ENCODE data around the gene METTL14. TPM values are rescaled to one million over a fixed set of nuclear protein-coding genes. Genes with fewer than 3 reads are reported as not detected.

Gene METTL14
- polyA plus RNA-seq, 4 donors = 55.7 to 68.4 (median 58.7) TPM

DNA sequence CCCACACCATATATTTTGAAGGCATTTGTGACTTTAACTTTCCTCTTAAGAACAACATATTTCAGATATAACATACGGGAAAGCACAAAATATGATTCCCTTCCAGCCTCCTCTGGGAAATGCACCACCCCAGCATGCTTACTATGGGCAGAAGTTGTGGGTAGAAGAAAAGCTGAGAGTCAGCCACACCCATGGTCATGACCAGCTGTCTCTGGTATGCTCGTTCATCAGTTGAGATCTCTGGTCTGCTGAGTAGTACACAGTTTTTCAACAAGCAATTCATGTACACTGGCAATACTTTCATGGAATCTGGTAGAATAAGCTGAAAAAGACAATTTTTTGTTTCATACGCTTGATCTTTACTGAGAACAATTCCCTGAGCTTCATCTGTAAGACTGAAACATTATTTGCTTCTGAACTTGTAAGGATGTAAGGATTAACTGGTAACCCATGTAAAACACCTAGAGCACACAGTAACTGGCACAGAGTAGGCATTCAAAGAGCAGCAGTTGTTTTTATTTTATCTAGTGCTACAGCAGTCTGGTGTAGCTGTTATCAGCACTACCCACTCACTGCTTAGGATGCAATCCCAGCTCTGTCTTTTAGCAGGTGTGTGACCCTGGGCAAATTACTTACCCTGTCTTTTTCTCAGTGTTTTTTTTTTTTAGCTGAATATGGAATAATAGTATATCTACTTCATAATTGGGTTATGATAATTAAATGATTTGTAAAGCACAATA, 47.6 kb downstream of the METTL14 start:
- DNase-seq (ENCODE audit: low read depth in 4 of 4, low spot score in 2 of 4) = no peak

DNA sequence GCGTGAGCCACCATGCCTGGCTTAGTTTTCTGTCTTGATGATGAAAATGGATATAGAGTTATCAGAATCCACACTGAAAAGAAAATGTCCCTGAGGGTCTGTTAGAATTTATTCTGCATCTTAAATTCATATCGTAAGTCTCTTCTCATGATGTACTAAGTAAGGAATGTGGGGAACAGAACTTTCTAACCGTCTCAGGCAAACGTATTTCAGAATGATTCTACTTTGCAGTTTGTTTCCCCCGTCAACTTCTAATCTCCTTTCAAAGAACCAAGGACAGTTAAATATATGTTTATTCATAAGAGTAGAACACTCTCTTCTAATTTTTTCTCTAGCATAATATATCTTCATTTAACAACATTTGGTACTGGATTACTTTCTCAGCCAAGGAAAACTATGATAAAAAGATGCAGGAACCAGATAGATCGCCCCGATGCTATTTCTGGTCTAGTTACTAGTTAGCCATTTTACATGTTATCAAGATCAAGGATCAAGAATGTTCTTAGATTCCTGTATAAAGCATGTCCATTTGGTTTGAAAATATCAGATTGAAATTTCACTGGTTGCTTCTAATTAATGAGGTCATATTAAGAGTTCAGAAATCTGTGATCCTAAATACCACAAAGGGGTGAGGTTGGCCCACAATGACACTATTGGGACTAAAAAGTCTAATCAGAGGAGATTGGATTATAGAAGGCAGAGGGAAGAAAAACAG, 49.5 kb downstream of the METTL14 start:
- DNase-seq (ENCODE audit: low read depth in 4 of 4, low spot score in 2 of 4) = no peak

DNA sequence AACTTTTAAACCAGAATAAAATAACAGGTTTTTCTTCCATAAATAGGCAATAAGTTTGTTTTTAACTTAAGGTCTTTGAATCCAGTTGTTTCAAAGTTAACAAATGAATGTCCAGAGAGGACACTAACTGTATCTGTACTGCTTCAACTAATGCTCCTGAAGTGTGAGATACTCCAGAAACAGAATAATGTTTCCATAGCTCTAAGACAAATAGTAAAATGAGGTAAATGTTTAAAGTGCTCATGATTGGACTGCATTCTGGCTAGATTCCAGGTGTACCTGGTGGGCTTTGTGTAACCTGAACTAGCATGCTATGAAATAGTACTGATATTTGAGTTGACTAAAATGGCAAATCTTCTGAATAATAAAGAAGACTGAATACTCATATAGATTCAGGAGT, 51.7 kb downstream of the METTL14 start:
- DNase-seq (ENCODE audit: low read depth in 4 of 4, low spot score in 2 of 4) = no peak

DNA sequence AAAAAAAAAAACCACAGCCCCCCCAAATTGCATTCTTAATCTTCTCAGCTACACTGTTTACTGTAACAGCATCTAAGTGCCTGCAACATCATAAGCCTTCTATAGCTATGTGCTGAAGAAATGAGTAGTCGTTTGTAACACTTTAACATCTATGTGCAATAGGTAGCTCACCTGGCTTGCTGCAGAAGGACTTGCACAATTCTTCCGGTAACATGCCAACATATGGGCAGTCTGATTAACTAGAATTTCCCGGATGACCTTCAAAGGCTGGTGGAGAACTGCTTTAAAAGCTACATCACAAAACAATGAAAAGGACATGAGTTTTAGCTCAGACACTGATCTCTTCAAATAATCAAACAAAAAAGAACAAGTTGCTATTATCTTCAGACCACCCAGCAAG, 52.9 kb downstream of the METTL14 start:
- no peak for DNase-seq (ENCODE audit: low read depth in 4 of 4, low spot score in 2 of 4)

DNA sequence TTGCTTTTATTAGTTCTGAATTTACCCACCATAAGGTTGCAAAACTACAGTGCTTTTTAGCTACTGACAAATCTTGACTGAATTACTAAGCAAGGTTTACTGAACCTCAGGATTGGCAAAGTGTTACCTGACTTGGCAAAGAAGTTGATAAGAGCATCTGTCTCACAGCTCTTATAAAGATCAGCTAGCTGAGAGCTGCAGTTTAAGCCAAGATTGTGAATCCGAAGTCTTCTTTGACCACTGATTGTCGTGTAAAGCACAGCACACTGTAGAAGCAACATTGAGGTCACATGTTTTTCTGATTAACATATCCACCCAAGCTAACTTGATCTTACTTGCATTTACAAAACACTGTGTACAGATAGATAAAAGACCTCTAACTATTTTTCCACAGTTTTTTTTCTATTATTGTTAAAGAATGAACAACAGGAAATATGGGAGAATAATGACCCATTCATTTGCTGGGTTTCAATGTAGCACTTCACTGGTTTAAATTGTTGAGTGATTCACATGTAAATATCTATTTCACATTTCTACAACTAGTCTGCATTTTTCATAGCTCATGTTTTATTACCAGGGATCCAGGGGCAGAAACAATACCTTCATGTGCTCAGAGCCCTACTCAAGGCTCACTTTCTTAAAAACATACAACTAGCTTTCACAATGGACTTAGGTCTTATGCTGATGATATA, 54.0 kb downstream of the METTL14 start:
- DNase-seq (ENCODE audit: low read depth in 4 of 4, low spot score in 2 of 4) = no peak

DNA sequence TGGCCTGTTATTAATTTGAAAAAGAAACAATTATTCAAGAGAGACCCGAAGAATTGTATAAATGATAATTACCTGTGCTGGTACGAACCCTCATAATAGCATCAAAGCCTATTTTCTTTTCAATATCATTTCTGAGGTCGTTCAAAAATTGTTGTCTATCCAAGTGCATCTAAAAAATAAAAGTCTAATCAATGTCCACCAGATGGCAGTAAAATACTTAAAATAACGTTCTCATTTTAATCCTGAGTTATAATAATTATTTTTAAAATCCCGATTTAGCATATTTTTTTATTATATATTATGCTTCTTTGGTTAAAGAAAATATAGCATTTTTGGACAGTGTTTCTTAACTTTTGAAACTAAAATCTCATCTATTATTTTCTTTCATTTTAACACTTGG, 55.7 kb downstream of the METTL14 start:
- DNase-seq (ENCODE audit: low read depth in 4 of 4, low spot score in 2 of 4) = no peak

DNA sequence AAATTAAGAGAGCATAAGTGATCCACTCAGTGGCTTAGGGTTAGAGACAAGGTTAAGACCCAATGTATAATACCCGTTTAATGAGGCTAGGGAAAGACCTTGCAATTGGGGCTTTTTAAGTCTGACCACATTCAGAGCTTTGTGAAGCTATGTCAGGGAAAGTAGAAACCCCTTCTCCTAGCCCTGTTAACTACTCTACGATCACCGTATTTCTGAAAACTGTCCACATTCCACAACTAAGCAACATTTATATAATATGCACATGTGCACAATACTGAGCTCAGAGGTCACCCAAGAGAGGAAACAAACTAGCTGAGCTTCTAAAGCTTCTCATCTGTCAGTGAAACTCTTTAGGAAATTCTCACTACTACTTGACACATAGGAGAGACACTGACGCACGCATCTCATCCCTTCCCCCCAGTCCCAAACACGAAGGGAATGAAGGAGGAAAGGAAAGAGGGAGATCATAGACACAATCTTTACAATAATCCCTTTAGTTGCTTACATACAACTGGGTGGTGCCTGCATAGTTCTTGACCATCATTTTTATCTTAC, 56.2 kb downstream of the METTL14 start:
- DNase-seq (ENCODE audit: low read depth in 4 of 4, low spot score in 2 of 4) = no peak

DNA sequence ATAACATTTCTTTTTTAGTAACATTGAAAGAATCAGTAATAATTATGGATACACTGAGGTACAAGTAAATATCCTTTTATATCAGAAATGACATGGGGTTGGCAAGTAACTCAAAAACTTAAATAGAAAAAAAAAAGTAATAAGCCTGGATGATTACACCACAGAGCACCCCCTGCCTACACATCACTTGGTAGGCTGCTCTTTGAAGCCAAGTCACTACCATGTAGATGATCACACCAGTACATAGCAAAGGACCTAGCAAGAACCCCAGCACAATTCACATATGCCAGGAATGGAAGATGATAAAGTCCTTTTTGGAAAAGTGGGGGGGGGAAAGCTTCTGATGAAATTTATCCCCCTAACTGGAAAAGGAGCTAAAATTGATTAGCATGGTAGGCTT, 56.9 kb downstream of the METTL14 start:
- DNase-seq (ENCODE audit: low read depth in 4 of 4, low spot score in 2 of 4) = no peak

DNA sequence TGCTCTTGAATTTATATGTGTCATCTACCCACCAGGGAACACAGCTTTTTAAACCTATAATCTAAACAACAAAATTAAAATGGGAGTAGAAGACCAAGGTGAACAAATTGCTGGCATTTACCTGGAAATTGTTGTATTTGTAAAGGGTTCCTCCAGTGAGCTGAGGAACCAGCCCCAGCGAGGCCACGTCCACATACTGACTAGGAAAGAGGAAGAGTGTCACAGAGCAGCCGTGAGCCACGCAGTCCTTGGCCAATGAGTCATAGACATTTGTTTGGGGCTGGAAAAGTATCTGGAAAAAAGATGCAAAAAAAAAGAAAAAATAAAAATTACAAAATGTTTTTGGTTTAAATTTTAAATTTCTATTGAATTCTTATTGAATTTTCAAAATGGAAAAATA, 58.7 kb downstream of the METTL14 start:
- no peak for DNase-seq (ENCODE audit: low read depth in 4 of 4, low spot score in 2 of 4)

DNA sequence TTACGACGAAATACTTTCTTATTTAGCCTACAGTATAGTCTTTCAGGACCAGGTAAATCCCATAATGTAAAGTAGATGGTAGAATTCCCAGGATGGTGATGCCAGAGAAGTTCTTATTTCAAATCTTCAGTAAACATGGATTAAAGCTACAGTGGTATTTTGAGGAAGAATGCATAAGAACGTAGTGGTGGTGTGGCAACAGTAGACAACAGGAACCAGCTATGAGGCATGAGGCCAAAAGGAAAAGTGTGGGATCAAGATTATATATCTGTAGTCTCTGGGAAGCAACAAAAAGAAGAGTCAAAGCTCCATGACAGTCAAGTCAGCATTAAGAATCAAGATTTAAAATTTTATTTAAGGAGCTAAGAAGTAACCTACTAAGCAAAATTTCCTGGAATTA, 60.2 kb downstream of the METTL14 start:
- DNase-seq (ENCODE audit: low read depth in 4 of 4, low spot score in 2 of 4) = no peak

DNA sequence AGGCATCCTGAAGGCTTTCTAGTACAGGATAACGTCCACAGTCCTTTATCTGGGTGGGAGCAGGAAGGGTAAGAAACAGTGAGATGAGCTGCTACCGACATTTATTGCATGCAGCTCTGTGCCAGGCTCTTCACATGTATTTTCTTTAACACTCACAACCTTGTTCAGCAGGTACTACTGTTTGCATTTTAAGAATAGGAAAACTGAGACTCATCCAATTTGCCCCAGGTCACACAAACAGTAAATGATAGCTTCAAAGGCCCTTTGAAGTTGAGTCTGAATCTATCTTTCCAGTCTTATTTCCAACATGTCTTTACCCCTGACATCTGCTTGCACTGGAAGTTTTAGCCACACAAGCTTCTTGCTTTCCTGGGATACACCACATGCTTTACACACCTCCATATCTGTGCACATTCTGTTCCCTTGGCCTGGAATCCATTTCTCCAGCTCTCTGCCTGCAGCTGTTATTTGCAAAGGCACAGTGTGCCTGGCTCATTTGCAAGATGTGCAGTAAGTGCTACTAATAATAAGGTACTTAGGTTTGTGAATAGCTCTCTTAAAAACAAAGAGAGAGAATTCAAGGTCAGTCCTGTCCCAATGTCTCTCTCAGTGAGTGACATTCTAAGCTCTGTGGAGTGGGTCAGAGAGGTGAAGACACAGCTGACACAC, 61.2 kb downstream of the METTL14 start:
- DNase-seq (ENCODE audit: low read depth in 4 of 4, low spot score in 2 of 4) = no peak

DNA sequence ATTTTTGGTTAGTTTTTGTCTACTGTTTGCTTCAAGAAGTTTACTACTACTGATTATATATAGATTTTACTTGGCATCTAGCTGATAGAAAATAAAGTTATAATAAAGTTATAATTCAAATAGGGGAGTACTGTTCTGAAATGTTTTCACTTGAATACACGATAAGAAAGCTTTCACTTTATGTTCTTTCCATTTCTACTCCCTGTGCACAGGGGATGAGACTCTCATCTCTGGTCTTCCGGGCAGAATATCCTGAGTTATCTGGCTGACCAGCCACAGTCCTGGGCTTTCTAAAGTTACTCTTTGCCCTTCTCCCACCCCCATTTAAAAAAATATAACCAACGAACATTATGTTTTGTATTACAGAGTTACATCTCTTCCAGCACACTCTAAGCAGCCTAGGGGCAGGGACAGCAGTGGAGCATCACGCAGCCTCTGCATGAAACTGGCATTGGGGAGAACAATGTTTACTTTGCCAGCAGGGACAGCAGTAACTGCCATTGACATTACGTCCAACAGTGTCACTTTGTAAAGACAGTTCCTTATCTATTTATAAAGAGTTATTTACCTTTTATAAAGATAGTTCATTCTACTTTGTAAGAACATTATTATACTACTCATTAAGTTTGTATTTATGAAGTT, 64.3 kb downstream of the METTL14 start:
- no peak for DNase-seq (ENCODE audit: low read depth in 4 of 4, low spot score in 2 of 4)

DNA sequence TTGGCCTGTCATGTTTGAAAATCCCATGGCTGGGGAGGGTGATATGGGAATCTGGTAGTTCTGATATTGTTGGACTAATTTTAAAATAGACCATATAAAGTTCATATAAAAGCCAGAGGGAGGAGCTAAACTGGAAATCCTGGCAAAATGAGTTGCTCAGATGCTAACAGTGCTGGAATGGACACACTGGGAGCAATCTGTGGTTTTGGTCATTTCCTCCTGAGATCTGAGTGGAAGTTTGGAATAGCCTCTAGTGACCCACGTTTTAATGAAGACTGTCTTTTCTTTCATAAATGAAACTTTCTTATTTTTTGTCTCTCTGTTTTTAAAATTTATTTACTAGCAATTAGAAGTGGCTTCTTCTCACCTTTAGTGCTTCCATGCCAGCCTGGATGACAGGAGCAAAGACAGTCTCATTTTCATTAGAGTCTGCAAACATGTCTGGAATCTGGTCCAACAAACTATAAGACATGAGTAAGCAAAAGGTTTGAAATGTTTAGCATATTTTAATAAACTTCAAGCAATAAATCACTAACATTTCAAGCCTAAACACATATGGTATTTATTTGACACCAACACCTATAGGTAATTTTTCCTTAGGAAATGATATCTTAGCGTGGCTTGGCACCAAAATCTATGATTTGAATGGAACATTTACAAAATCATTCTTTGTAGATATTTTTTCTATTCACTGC, 66.6 kb downstream of the METTL14 start:
- DNase-seq (ENCODE audit: low read depth in 4 of 4, low spot score in 2 of 4) = no peak

DNA sequence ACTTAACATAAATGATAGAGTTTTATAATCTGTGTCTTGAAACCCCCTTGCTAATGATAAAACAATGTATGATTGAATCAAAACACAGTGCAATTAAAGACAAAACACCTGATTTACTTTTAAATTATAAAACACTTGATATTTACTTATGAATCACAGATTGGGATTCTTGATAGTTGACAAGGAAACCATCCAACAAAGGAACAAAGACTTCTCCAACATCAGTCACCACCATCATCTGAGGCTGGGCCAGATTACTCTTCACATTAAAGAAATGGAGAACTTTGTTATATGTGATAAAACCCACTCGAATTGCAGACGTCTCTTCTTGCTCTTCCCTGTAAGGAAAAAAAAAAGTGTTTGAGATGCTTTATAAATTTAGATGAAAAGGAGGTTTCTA, 67.4 kb downstream of the METTL14 start:
- DNase-seq (ENCODE audit: low read depth in 4 of 4, low spot score in 2 of 4) = no peak

DNA sequence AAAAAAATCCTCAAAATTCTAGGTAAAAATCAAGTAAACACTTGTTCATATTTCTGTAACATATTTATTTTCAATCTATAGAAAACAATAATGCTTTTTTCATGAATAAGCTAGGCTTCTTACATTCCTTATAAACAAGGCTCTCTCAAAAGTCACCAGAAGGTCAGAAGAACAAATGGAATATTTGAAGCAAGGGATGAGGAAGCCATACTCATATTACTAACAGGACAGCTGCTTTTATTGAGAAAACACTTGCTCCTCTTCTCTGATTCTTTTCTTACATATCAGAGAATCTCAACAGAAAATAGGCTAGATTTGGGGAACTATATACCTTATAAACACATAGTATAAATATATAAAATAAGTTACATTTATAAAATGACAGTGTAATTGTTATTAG, 67.9 kb downstream of the METTL14 start:
- DNase-seq (ENCODE audit: low read depth in 4 of 4, low spot score in 2 of 4) = no peak

DNA sequence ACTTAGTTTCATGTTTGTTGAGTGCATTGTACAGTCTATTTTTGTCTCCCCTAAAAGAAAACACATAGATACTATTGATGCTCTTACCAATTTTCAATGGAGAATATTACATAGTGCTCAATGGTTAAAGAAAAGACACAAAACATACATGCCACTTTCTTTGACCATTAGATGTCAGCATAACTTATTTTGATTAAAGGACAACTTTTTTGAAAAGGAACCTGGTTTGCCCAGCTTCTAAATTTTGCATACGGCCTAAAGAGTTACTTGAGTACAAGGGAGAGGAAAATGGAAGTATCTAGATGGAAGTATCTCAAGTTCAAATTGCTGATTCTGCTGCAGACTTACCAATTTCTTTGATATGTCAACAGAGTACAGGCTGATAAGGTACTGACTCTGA, 68.5 kb downstream of the METTL14 start:
- no peak for DNase-seq (ENCODE audit: low read depth in 4 of 4, low spot score in 2 of 4)

DNA sequence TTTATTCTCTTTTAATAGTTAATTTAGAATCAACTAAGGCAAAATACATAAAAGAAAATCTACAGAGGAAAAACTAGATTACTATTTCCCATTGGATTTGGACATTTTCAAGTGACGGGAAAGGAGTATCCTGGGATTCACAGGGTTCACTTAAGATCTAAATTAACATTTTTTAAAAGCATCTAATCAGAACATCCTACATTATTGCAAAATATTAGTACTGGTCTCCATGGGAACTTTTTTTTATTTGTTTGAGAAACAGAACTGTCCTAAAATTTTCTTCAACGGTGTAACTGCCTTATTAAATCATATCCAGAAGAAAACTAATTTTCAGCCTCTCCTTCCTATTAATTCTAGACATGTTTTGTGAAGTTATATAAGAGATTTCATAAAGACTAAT, 69.7 kb downstream of the METTL14 start:
- no peak for DNase-seq (ENCODE audit: low read depth in 4 of 4, low spot score in 2 of 4)

DNA sequence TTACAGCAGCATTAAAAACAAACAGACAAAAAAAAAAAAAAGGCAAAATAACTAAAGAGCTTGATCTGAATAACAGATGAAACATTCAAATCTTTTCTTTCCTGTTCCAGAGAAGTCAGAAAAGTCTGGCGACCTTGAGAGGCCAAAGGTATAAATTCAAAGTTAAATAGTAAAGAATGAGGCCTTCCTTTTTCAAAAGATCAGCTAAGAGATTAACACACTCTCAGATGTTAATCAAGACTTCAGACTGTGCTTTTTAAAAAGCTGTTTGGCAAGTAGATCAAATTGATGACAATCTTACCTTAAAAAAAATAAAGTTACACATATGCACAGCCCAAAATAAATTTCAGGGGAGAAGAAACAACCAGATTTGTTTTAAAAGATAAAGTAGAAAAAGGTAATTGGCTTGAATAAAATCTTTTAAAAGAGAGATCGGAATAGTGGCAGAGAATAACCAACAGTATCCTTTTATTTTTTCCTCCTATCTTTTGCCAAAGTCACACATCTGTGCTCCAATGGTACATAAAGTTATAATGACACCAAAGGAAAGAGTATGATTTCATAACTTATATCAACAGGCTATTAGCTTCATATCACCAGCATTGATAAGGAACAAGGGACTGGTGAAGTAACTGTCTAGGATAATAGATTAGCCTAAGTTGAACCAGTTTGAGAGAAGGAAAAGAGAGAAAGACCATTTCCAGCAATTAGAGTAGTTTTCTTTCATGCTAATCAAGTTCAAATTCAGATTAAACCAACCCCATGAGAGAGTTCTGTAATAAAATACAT, 70.4 kb downstream of the METTL14 start:
- no peak for DNase-seq (ENCODE audit: low read depth in 4 of 4, low spot score in 2 of 4)

DNA sequence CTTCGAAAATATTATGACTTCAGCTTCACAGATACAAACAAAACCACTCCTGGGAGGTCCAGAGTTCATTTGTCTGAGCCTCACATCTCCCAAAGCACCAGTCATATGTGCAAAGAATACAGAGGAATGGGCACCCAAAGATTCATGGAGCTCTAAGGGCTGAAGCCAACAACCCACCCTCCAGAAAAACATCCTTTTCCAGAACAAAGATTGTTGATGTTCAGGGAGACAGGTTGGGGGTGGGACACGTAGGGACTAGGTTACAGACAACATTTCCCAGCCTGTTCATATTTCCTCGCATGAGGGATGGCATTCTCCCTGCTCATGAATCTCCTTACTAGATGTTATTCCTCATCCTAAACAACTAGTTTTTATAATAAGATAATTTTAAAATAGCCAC, 71.2 kb downstream of the METTL14 start:
- DNase-seq (ENCODE audit: low read depth in 4 of 4, low spot score in 2 of 4) = no peak

Data from left renal cortex interstitium (tissue), 4 donors.